Nephron (organoid): ENCODE data around the gene P2RY8.

Experiments used
- H3K27ac Mint-ChIP-seq, 3 experiments: 2 replicates each; pipeline ENCODE4 v1.8.0; 2020; ENCODE audit warnings: mixed read lengths in 3 of 3, mild to moderate bottlenecking in 2 of 3, moderate library complexity in 1 of 3
- H3K27me3 Mint-ChIP-seq: 2 replicates; pipeline ENCODE4 v1.8.0; 2021; ENCODE audit warnings: low read depth, mild to moderate bottlenecking, moderate library complexity, mixed read lengths
- H3K36me3 Mint-ChIP-seq: 2 replicates; pipeline ENCODE4 v1.8.0; 2020; ENCODE audit warnings: low read depth, mixed read lengths
- H3K4me1 Mint-ChIP-seq: 2 replicates; pipeline ENCODE4 v1.8.0; 2020; ENCODE audit warnings: mixed read lengths
- H3K4me3 Mint-ChIP-seq, 3 experiments: 2 replicates each; pipeline ENCODE4 v1.8.0; 2020; ENCODE audit warnings: mild to moderate bottlenecking in 3 of 3, mixed read lengths in 3 of 3, moderate library complexity in 2 of 3
- H3K9me3 Mint-ChIP-seq: 2 replicates; pipeline ENCODE4 v1.8.0; 2020; ENCODE audit warnings: mixed read lengths
- CTCF ChIP-seq, 3 experiments: fragments of 200-600 bp; sonication (generic); IDR thresholded peaks; one replicate each; pipeline ENCODE4 v1.5.0; 2021; ENCODE audit warnings: antibody characterized with exemption in 3 of 3; ENCODE audit not compliant: unreplicated experiment in 3 of 3

P2RY8 gene

GRCh38 chrX:1528884-1529203 lies 8.1 kb downstream of the P2RY8 start:
- H3K9me3 Mint-ChIP-seq, result no peaks in the 10 kb centered on the region
- no peaks in the 10 kb centered on the region for H3K4me1 Mint-ChIP-seq
- H3K27ac Mint-ChIP-seq, result no peak overlapping the region
- no peak overlapping the region for H3K4me3 Mint-ChIP-seq
- TF ChIP-seq CTCF (IDR thresholded peaks at IDR 0.05; ENCODE audit: unreplicated experiment in 3 of 3), result no peak
- no peaks in the 10 kb centered on the region for H3K27me3 Mint-ChIP-seq
- no peaks in the 10 kb centered on the region for H3K36me3 Mint-ChIP-seq

DNA sequence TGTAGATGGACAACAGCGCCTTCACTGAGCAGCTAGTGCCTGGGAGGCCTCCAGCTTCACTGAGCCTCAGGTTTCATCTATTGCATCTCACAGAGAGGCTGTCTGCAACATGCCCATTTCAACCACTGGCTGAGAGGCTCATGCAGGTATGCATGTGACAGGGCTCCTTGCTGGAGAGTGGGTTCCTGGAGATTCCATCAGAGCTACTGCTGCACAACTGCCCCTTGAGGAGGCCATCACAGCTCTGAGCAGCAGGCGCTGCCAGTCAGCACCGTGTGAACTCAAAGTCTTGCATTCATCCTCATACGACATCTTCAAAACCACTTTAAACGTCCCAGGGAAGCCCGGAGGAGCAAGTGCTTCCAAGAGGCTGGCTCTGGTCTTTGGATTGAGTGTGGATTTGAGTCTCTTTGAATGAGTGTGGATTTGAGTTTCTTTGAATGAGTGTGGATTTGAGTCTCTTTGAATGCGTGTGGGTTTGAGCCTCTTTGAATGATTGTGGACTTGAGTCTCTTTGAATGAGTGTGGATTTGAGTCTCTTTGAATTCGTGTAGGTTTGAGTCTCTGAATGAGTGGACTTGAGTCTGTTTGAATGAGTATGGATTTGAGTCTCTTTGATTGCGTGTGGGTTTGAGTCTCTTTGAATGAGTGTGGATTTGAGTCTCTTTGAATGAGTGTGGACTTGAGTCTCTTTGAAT lies 8.7 kb downstream of the P2RY8 start:
- Mint-ChIP-seq H3K27ac (no peak overlapping the region), H3K4me3 (no peak overlapping the region), H3K4me1 (no peaks in the 10 kb centered on the region), H3K27me3 (no peaks in the 10 kb centered on the region), H3K36me3 (no peaks in the 10 kb centered on the region), H3K9me3 (peaks cover under 1% of the 10 kb centered on the region)
- TF ChIP-seq CTCF (IDR thresholded peaks at IDR 0.05; ENCODE audit: unreplicated experiment in 3 of 3), result no peak

- Mint-ChIP-seq H3K4me3 (no peak overlapping the region), H3K9me3 (peaks cover 2% of the 10 kb centered on the region), H3K4me1 (no peaks in the 10 kb centered on the region), H3K36me3 (no peaks in the 10 kb centered on the region), H3K27me3 (no peaks in the 10 kb centered on the region), H3K27ac (no peak overlapping the region)
- no peak for TF ChIP-seq CTCF (IDR thresholded peaks at IDR 0.05; ENCODE audit: unreplicated experiment in 3 of 3)
Measured at GRCh38 chrX:1527457-1527856, 9.5 kb downstream of the P2RY8 start.

- peaks cover 2% of the 10 kb centered on the region for H3K9me3 Mint-ChIP-seq
- no peaks in the 10 kb centered on the region for H3K27me3 Mint-ChIP-seq
- H3K36me3 Mint-ChIP-seq, result no peaks in the 10 kb centered on the region
- no peak overlapping the region for H3K4me3 Mint-ChIP-seq
- TF ChIP-seq CTCF (IDR thresholded peaks at IDR 0.05; ENCODE audit: unreplicated experiment in 3 of 3), result no peak
- H3K4me1 Mint-ChIP-seq, result no peaks in the 10 kb centered on the region
- H3K27ac Mint-ChIP-seq, result no peak overlapping the region
Measured at GRCh38 chrX:1526565-1526964, 10.4 kb downstream of the P2RY8 start.

DNA sequence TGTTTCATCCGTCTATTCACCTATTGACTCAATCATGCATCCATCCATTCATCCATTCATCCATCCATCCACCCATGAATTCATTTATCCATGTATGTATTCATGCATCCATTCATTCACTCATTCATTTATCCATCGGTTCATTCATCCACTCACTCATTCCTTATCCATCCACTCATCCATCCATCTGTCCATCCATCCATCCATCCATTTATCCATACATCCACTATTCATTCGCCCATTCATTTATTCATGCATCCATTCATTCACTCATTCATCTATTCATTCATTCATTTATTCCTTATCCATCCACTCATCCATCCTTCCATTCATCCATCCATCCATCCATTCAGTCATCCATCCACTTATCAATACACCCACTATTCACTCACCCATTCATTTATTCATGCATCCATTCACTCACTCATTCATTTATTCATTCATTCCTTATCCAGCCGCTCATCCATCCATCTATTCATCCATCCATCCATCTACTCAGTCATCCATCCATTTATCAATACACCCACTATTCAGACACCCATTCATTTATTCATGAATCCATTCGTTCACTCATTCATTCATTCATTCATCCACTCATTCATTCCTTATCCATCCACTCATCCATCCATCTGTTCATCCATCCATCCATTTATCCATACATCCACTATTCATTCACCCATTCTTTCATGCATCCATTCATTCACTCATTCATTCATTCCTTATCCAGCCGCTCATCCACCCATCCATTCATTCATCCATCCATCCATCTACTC lies 11.2 kb downstream of the P2RY8 start:
- H3K4me1 Mint-ChIP-seq, result no peaks in the 10 kb centered on the region
- no peak overlapping the region for H3K27ac Mint-ChIP-seq
- no peaks in the 10 kb centered on the region for H3K27me3 Mint-ChIP-seq
- H3K36me3 Mint-ChIP-seq, result no peaks in the 10 kb centered on the region
- no peak for TF ChIP-seq CTCF (IDR thresholded peaks at IDR 0.05; ENCODE audit: unreplicated experiment in 3 of 3)
- peaks cover 2% of the 10 kb centered on the region for H3K9me3 Mint-ChIP-seq
- H3K4me3 Mint-ChIP-seq, result no peak overlapping the region
